GM21367 (cell line): ENCODE data around the gene DNA2.
"Not testable (repeated sequence)": the region's sequence is repeated elsewhere in the genome, so short reads cannot be mapped to it uniquely, and the experiment has no call there.

Experiments used
- ATAC-seq: cut with Tn5 transposase; IDR thresholded peaks from one replicate; pipeline ENCODE4 v1.9.1; 2021; ENCODE audit not compliant: unreplicated experiment

DNA2 gene, protein sequence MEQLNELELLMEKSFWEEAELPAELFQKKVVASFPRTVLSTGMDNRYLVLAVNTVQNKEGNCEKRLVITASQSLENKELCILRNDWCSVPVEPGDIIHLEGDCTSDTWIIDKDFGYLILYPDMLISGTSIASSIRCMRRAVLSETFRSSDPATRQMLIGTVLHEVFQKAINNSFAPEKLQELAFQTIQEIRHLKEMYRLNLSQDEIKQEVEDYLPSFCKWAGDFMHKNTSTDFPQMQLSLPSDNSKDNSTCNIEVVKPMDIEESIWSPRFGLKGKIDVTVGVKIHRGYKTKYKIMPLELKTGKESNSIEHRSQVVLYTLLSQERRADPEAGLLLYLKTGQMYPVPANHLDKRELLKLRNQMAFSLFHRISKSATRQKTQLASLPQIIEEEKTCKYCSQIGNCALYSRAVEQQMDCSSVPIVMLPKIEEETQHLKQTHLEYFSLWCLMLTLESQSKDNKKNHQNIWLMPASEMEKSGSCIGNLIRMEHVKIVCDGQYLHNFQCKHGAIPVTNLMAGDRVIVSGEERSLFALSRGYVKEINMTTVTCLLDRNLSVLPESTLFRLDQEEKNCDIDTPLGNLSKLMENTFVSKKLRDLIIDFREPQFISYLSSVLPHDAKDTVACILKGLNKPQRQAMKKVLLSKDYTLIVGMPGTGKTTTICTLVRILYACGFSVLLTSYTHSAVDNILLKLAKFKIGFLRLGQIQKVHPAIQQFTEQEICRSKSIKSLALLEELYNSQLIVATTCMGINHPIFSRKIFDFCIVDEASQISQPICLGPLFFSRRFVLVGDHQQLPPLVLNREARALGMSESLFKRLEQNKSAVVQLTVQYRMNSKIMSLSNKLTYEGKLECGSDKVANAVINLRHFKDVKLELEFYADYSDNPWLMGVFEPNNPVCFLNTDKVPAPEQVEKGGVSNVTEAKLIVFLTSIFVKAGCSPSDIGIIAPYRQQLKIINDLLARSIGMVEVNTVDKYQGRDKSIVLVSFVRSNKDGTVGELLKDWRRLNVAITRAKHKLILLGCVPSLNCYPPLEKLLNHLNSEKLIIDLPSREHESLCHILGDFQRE

GRCh38 chr10:68471586-68472408, at the start of gene DNA2:
Gene DNA2 (minus strand): TSS chr10:68471973. CDS start chr10:68471864, 109 bp downstream.
- peak; percentile 67 for ATAC-seq

DNA sequence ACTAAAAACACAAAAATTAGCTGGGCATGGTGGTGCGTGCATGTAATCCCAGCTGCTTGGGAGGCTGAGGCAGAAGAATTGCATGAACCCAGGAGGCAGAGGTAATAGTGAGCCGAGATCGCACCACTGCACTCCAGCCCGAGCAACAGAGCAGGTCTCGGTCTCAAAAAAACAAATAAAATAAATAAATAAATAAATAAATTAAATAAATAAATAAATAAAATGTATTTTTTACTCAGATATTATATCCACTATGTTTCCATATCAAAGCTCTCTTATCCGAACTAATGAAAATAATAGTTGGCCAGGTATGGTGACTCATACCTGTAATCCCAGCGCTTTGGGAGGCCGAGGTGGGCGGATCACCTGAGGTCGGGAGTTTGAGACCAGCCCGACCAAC, 46.8 kb upstream of the DNA2 start:
- not testable (repeated sequence) for ATAC-seq

DNA sequence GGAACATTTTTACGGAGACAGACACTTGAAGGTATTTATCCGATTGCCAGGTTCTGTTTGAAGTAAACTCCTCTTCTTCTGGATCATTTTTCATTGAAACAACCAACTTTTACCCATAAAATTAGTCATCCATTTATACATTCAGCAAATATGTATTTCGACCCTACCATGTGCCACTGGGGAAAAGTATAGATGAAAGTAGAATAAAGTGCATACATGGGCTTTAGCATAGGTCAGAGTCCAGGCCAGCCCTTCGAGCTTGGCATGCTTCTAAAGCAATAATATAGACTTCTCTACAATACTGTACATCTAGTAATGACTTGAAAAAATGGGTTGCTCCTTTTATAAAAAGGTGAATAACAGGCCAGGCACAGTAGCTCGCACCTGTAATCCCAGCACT, 45.4 kb upstream of the DNA2 start:
- no peak for ATAC-seq

DNA sequence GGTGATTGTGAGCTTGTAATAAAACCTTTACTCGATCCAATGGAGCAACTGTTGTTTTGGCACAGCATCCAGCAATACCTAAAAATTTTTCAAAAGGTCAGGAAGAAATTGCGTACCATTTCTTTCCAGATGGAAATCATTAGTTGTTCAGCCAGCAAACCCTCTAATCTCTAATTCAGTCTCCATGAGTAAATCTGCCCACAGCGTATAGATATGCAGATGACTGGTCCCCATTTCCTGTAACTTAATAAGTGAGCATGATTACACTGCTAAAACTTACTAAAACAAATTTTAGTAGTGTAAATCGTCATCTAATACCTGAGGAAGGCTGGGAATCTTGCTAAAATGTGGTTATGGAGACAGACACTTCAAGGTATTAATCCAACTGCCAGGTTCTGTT, 45.0 kb upstream of the DNA2 start:
- no peak for ATAC-seq

DNA sequence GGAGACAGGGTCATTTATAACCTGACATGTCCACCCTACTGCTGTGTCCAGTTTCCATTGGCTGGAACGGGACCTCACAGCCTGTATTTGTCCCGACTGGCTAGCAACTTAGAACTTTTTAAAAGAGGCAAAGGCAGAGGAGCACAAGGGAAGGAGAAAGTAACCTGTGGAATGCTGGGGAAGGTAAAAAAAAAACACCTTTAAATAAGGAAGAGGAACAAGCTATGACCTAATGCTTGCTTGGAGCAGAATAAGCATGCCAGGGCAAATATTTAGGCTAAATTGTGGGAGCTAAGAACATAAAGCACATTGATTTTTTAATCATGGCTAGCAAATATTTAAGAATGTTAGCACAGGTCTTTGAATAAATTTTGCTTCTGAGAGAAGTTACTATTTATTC, 44.4 kb upstream of the DNA2 start:
- not testable (repeated sequence) for ATAC-seq

DNA sequence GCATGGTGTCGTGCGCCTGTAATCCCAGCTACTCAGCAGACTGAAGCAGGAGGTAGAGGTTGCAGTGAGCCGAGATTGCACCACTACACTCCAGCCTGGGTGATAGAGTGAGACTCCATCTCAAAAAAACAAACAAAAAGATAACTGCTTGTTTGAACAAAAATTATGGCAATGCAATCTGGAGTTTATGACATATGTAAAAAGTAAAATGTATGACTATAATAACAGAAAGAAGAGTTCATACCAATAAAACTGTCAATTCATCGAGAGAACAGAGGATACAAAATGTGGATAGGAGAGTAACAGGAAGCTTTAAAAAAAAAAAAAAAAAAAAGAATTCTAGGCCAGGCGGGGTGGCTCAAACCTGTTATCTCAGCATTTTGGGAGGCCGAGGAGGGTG, 36.3 kb upstream of the DNA2 start:
- ATAC-seq = no peak

GRCh38 chr10:68506411-68506810, 34.6 kb upstream of the DNA2 start:
- ATAC-seq = no peak

DNA sequence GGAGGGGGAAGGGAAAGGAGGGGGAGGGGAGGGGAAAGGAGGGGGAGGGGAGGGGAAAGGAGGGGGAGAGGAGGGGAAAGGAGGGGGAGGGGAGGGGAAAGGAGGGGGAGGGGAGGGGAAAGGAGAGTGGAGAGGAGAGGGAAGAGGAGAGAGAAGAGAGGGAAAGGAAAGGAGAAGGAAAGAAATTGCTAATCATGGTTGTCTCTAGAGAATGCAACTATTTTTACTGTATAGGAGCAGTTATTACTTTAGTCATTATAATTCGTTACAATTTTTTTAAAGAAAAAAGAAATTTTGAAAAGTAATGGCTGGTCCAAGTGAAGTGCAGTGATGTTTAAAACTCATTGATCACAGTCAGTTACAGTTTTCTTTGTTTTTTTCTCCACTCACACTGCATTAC, 31.1 kb upstream of the DNA2 start:
- ATAC-seq = no peak

GRCh38 chr10:68501691-68502090, 29.9 kb upstream of the DNA2 start:
- ATAC-seq = no peak

GRCh38 chr10:68499544-68499943, 27.8 kb upstream of the DNA2 start:
- ATAC-seq = no peak

DNA sequence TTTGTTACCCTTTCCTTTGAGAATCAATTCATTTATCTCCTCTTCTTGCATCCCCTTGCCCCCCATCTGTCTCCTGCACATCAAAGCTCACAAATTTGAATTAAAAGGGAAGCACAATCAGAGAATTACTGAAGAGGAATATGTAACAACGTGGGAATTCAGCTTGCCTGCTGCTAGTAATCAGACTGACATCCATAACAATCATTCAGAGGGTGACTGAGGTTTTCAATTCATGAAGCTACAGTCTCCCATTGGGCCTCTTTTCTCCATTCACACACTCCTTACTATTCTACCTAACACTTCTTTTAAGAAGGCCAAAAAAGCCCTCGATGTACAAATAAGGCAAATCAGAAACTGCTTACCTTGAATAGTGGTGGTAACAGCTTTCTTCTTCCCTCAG, 24.3 kb upstream of the DNA2 start:
- ATAC-seq = no peak

- no peak for ATAC-seq
Observed at GRCh38 chr10:68492118-68492517, 20.3 kb upstream of the DNA2 start.

- no peak for ATAC-seq
Observed at GRCh38 chr10:68489919-68490318, 18.1 kb upstream of the DNA2 start.

GRCh38 chr10:68474021-68474420, 2.2 kb upstream of the DNA2 start:
- ATAC-seq = no peak

- no peak for ATAC-seq
Observed at GRCh38 chr10:68471063-68471585, 649 bp downstream of the DNA2 start.

GRCh38 chr10:68470300-68470699, 1.5 kb downstream of the DNA2 start:
- ATAC-seq = no peak

DNA sequence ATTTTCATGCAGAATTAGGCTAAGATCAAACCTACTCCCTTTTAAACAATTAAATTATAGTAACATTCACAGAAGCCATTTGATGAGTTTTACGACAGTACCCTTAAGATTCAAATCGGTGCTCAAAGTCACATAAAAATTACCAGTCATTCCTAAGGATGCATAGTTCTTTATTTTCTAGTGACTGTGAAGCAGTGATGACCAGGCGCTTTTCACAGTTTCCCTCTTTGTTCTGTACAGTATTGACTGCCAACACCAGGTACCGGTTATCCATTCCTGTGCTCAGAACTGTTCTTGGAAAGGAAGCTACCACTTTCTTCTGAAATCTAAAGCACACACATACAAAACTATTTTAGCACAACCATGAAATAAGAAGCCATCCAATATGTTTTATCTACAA, 1.9 kb downstream of the DNA2 start:
- ATAC-seq = no peak

- ATAC-seq = not testable (repeated sequence)
Observed at GRCh38 chr10:68464729-68465128, 7.0 kb downstream of the DNA2 start.

GRCh38 chr10:68463365-68464093, 8.2 kb downstream of the DNA2 start:
- ATAC-seq = no peak

DNA sequence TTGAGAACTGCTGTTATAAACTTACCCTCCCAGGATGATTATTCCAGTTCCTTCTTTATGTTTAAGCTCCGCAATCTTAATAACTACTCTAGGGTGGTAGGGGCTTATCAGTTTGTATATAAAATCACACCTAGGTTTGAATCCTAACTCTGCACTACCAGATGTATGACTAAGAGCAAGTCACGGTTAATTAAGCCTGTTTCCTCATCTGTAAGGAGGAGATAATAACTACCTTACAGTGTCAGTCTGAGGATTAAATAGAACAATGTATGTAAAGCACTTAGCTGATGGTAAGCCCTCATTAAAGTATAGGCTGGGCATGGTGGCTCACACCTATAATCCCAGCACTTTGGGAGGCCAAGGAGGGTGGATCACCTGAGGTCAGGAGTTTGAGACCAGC, 9.2 kb downstream of the DNA2 start:
- ATAC-seq = no peak
